BJ (cell line): Measurements from ENCODE around the gene OR1D2. TPM values are rescaled to one million over a fixed set of nuclear protein-coding genes. Genes with fewer than 3 reads are reported as not detected.
"Not testable (repeated sequence)": the region's sequence is repeated elsewhere in the genome, so short reads cannot be mapped to it uniquely, and the experiment has no call there.

Experiments used
- CTCF ChIA-PET: fragments of 350-600 bp; formaldehyde crosslinking; extraction: SDS; loops from one replicate; lab custom pipeline; 2021; ENCODE audit warnings: antibody characterized with exemption, inconsistent platforms; lab: Yijun Ruan, JAX
- POLR2A ChIA-PET: fragments of 300-600 bp; sonication (Branson Sonifier 250); formaldehyde crosslinking; extraction: SDS; loops from one replicate; lab custom pipeline; 2021; ENCODE audit warnings: antibody characterized with exemption; lab: Charles Lee
- DNase-seq: peaks from one replicate; pipeline ENCODE4 v3.0.0-alpha.2; 2011; ENCODE audit warnings: low read depth
- H3K27me3 ChIP-seq: 2 replicates; pipeline ENCODE4 v1.6.0; 2011; ENCODE audit warnings: low read length; ENCODE audit not compliant: control insufficient read depth, insufficient read depth
- H3K36me3 ChIP-seq: 2 replicates; pipeline ENCODE4 v1.5.1; 2011; ENCODE audit warnings: low read length; ENCODE audit not compliant: control insufficient read depth, insufficient read depth
- H3K4me3 ChIP-seq: 2 replicates; pipeline ENCODE4 v1.5.1; 2011; ENCODE audit warnings: low read depth, mild to moderate bottlenecking, control low read depth, low read length
- polyA minus RNA-seq: library from RNA; depleted of rRNA, polyadenylated mRNA; stranded (reverse); fragments of >200 nt; gene quantifications from 2 replicates; pipeline ENCODE4 v1.2.3, GENCODE V29; 2011; rRNA and poly(A)+ RNA removed
- polyA plus RNA-seq: library from polyadenylated mRNA; depleted of rRNA; stranded (reverse); fragments of >200 nt; gene quantifications from 2 replicates; pipeline ENCODE4 v1.2.3, GENCODE V29; 2011; rRNA removed
- TF ChIP-seq, protein P1 (sequence below): IDR thresholded peaks from 2 replicates; pipeline ENCODE4 v1.5.1; 2011; ENCODE audit warnings: low read depth, mild to moderate bottlenecking, control low read depth, inconsistent platforms, low read length, moderate library complexity; ENCODE audit not compliant: insufficient read depth

OR1D2 gene
- polyA plus RNA-seq (not detected in 2 replicates), polyA minus RNA-seq (not detected in 2 replicates)

- TF ChIP-seq, protein P1, sequence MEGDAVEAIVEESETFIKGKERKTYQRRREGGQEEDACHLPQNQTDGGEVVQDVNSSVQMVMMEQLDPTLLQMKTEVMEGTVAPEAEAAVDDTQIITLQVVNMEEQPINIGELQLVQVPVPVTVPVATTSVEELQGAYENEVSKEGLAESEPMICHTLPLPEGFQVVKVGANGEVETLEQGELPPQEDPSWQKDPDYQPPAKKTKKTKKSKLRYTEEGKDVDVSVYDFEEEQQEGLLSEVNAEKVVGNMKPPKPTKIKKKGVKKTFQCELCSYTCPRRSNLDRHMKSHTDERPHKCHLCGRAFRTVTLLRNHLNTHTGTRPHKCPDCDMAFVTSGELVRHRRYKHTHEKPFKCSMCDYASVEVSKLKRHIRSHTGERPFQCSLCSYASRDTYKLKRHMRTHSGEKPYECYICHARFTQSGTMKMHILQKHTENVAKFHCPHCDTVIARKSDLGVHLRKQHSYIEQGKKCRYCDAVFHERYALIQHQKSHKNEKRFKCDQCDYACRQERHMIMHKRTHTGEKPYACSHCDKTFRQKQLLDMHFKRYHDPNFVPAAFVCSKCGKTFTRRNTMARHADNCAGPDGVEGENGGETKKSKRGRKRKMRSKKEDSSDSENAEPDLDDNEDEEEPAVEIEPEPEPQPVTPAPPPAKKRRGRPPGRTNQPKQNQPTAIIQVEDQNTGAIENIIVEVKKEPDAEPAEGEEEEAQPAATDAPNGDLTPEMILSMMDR = no peak
- Histone ChIP-seq H3K36me3 (no peaks in the 10 kb centered on the region), H3K4me3 (no peak within 1 kb of the TSS), H3K27me3 (no peaks in the 10 kb centered on the region)
- ChIA-PET CTCF (no interaction called here), POLR2A (no interaction called here)
- no peak for DNase-seq
These were observed at the start of gene OR1D2 for GRCh38 chr17:3104322-3104721. Gene OR1D2 (minus strand): TSS chr17:3104422. CDS start chr17:3092996, 11,426 bp downstream.

GRCh38 chr17:3137494-3137893, 33.3 kb upstream of the OR1D2 start:
- CTCF ChIA-PET, H3K36me3 ChIP-seq, H3K4me3 ChIP-seq, DNase-seq, H3K27me3 ChIP-seq, POLR2A ChIA-PET: not testable (repeated sequence)

GRCh38 chr17:3127451-3127850, 23.2 kb upstream of the OR1D2 start, which contains the start of gene OR1G1:
Gene OR1G1 (minus strand): TSS chr17:3127551. CDS start chr17:3127551, 0 bp downstream.
- TF ChIP-seq, protein P1 = no peak
- ChIA-PET POLR2A (no interaction called here), CTCF (no interaction called here)
- Histone ChIP-seq H3K27me3 (no peaks in the 10 kb centered on the region), H3K4me3 (no peak within 1 kb of the TSS), H3K36me3 (no peaks in the 10 kb centered on the region)
- no peak for DNase-seq

DNA sequence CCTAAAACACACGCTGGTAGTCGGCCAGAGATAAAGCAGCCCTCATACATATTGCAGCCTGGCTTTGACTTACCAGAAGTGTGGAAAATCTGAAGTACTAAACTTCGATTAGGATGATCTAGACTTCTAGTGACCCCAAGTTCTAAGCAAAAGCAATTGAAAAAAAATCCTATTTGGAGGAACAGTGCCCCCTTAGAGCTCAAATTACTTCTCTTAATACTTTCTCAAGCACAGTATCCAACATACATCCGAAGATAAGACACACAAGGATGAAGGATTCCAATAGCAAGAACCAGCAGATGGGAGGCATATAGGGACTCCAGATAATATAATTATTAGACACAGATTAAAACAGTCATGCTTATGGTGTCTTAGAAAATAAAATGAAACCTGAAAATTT, 30.4 kb downstream of the OR1D2 start:
- H3K36me3 ChIP-seq, H3K4me3 ChIP-seq, DNase-seq, CTCF ChIA-PET, POLR2A ChIA-PET, H3K27me3 ChIP-seq: not testable (repeated sequence)

GRCh38 chr17:3065192-3065591, 39.0 kb downstream of the OR1D2 start:
- H3K4me3 ChIP-seq, DNase-seq, CTCF ChIA-PET, H3K27me3 ChIP-seq, POLR2A ChIA-PET, H3K36me3 ChIP-seq: not testable (repeated sequence)

DNA sequence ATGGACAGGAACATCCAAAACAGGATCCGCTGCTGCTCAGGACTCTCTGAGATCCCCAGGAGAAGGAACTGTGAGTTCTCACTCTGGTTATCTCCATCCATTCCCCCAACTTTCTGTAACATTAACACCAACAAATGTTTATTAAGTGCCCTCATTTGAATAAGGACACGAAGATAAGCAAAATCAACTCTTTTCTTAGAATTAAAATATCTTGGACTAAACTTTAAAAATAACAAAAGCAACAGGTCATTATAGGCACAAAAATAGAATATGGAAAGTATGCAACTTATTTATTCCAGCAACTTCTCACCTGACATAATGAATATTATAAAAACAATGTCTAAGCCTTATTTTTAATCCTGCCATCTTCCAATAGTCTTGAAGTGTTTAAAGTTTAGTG, 40.7 kb downstream of the OR1D2 start, which contains the start of gene OR1D5:
Gene OR1D5, minus strand, starts transcription at position 101 of the 400 bp plus-strand sequence. Its CDS starts 0 bp downstream, at position 101.
- CTCF ChIA-PET, POLR2A ChIA-PET, H3K36me3 ChIP-seq: not testable (repeated sequence)

DNA sequence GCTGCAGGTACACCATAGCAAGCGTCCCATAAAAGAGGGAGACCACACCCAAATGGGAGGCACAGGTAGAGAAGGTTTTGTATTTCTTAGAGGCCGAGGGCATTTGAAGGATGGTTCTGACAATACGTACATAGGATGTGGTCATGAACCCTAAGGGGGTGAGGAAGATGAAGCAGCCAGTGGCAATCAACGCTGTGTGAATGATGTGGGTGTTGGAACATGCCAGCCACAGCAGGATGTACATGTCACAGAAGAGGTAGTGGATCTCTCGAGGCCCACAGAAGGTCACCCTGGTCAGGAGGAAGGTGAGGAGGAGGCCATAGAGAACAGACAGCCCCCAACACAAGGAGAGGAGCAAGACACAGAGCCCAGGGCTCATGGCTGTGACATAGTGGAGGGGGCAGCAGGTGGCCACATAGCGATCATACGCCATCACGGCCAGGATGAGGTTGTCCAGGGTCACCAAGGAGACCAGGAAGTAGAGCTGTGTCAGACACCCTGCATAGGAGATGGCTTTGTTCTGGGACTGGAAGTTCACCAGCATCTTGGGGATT, 41.3 kb downstream of the OR1D2 start:
- H3K4me3 ChIP-seq, DNase-seq, H3K36me3 ChIP-seq, H3K27me3 ChIP-seq, POLR2A ChIA-PET, CTCF ChIA-PET: not testable (repeated sequence)

More for the DNA sequence above, 40.7 kb downstream of the OR1D2 start, which contains the start of gene OR1D5:
- not testable (repeated sequence) for H3K27me3 ChIP-seq, DNase-seq, H3K4me3 ChIP-seq

GRCh38 chr17:3054868-3055267, 49.4 kb downstream of the OR1D2 start:
- CTCF ChIA-PET, H3K4me3 ChIP-seq, POLR2A ChIA-PET, H3K27me3 ChIP-seq, H3K36me3 ChIP-seq, DNase-seq: not testable (repeated sequence)
